Measurements from ENCODE around the gene ARHGEF1. TPM values are rescaled to one million over a fixed set of nuclear protein-coding genes. Genes with fewer than 3 reads are reported as not detected.
A peak's percentile ranks its signal among the peaks of the same experiment; 100 is the strongest.

Gene ARHGEF1
- total RNA-seq, 1 donor from 2014 or later = 392 TPM

DNA sequence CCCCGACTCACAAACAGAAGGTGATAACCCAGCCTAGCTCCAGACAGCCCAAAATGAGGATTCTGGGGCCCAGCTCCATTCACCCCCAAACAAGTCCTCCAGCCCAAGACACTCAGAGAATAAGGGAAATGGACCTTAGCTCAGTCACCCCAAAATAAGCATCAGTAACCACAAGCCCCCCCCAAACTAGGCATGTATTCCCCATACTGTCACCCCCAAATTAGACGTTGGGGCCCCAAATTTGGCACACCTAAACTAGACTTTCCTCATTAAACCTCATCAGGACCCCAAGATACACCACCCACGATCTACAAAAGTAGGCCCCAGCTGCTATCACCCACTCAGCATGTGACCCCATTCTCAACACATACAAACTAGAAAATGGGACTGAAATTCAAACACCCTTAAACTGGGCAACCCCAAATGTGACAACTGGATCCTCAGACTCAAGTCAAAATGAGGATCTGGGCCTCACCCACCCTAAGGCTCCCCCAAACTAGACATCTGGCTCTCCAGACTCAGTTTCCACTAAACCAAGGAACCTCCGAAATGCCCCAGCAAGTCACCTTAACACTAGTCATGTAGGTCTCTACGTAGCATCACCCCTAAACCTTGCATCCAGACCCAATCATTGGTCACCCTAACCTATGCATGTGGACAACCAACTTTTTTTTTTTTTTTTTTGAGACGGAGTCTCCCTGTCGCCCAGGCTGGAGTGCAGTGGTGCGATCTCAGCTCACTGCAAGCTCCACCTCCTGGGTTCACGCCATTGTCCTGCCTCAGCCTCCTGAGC, 58.6 kb downstream of the ARHGEF1 start:
- Mint-ChIP-seq H3K27me3 (ENCODE audit: insufficient read depth) (peaks cover 10% of the 10 kb centered on the region), H3K4me1 (ENCODE audit: low read depth) (peaks cover 44% of the 10 kb centered on the region), H3K27ac (peak overlapping the region; percentile 70), H3K4me3 (peak overlapping the region; percentile 64), H3K9me3 (no peaks in the 10 kb centered on the region), H3K36me3 (ENCODE audit: low read depth) (peaks cover 3% of the 10 kb centered on the region)
- intact Hi-C loops (cut with micrococcal nuclease) = loop anchor here (10.0 kb wide), 1 partner anchor 397 kb away; no protein-coding TSS in a partner anchor
- DNase-seq (ENCODE audit: low spot score) = no peak

DNA sequence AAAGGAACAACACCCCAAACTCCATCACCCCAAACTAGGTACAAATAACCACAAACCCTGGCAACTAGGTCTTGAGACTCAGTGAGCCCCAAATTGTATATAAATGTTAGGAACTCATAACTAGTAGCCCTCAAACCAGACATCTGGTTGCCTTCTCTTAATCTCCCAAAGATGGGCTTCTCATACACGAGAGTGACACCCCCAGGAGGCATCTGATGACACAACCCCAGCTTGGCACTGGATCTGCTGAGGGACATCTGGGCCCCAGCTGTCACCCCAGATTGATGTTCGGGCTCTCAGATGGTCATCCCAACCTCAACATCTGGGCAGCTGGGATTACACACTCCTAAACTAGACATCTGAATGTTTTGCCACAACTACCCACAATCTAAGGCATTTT, 61.4 kb downstream of the ARHGEF1 start:
- DNase-seq (ENCODE audit: low spot score) = no peak
- intact Hi-C loops (cut with micrococcal nuclease) = loop anchor here (2.0 to 10.0 kb wide), 2 partner anchors 14 to 400 kb away; partner anchors contain the start of gene RABAC1
- Mint-ChIP-seq H3K4me1 (ENCODE audit: low read depth) (peaks cover 54% of the 10 kb centered on the region), H3K27me3 (ENCODE audit: insufficient read depth) (peaks cover 7% of the 10 kb centered on the region), H3K27ac (peak overlapping the region; percentile 51), H3K9me3 (no peaks in the 10 kb centered on the region), H3K36me3 (ENCODE audit: low read depth) (peaks cover 6% of the 10 kb centered on the region), H3K4me3 (no peak overlapping the region)

DNA sequence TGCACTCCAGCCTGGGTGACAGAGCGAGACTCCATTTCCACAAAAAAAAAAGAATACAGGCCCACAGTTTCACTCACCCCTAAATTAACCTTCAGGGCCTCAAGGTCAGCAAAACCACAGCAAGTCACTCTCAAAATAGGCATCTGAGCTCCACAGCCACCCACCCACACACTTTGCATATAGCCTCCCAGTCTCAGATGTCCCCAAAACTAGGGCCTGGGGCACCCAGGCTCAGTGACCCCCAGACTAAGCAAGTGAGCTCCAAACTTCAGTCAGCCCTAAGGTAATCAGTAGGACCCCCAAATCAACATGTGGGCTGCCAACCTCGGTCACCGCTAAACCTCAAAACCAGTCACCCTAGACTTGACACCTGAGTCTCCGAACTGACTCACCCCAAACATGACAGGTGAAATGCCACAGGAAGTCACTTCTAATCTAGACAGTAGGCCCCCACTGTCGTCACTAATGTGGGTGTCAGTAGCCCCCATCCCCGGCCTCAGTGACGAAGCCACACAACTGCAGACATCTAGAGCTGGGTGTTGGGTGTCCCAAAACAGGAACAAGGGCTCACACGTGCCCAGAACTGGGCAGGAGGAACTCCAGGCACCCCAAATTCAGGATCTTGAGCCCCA, 62.3 kb downstream of the ARHGEF1 start:
- Mint-ChIP-seq H3K27me3 (ENCODE audit: insufficient read depth) (peaks cover 7% of the 10 kb centered on the region), H3K36me3 (ENCODE audit: low read depth) (peaks cover 6% of the 10 kb centered on the region), H3K9me3 (no peaks in the 10 kb centered on the region), H3K4me3 (peak overlapping the region; percentile 71), H3K27ac (peak overlapping the region; percentile 94), H3K4me1 (ENCODE audit: low read depth) (peaks cover 54% of the 10 kb centered on the region)
- DNase-seq (ENCODE audit: low spot score) = peak; percentile 70
- intact Hi-C loops (cut with micrococcal nuclease) = loop anchor here (1.0 to 10.0 kb wide), 5 partner anchors 14 to 400 kb away; partner anchors contain the start of gene RABAC1

DNA sequence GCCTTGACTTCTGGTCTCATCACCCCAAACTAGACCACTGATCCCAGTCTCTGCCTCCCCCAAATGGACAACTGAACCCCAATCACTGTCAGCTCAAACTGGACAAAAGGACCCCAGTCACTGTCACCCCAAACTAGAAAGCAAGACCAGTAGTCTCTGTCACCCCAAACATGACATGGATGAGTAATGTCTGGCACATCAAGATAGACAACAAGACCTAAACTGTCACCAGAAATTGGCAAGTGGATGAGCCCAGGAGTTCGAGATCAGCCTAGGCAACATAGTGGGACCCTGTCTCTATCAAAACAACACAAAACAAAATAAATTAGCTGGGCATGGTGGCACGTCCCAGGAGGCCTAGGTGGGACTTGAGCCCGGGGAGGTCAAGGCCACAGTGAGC, 64.1 kb downstream of the ARHGEF1 start:
- intact Hi-C loops (cut with micrococcal nuclease) = loop anchor here (10.0 kb wide), 1 partner anchor 402 kb away; no protein-coding TSS in a partner anchor
- no peak for DNase-seq (ENCODE audit: low spot score)
- Mint-ChIP-seq H3K27ac (peak overlapping the region; percentile 89), H3K4me3 (peak overlapping the region; percentile 35), H3K4me1 (ENCODE audit: low read depth) (peaks cover 56% of the 10 kb centered on the region), H3K36me3 (ENCODE audit: low read depth) (peaks cover 6% of the 10 kb centered on the region), H3K9me3 (no peaks in the 10 kb centered on the region), H3K27me3 (ENCODE audit: insufficient read depth) (no peaks in the 10 kb centered on the region)

DNA sequence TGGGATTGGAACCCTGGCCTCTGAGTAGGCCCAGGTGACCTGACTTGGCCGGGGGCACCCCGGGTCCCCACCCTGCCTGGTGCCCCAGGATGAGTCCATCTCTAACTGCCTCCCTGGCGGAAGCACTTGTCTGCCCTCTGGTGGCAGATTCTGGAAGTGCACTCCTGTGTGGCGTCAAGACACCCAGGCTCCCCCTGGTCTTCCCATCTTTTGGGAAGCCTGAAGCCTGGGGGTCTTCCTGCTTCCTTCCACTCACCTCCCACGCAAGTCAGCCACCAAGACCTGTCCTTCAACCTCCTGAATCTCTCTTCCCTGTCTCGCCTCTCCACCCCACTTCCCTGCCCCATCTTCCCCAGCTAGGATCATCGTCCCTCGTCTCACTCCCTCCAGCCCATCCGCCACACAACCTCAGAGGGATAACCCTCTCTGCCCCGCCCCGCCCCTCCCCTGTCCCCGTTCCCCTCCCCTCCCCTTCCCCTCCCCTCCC, 68.7 kb downstream of the ARHGEF1 start:
- H3K4me3 Mint-ChIP-seq = no peak overlapping the region

DNA sequence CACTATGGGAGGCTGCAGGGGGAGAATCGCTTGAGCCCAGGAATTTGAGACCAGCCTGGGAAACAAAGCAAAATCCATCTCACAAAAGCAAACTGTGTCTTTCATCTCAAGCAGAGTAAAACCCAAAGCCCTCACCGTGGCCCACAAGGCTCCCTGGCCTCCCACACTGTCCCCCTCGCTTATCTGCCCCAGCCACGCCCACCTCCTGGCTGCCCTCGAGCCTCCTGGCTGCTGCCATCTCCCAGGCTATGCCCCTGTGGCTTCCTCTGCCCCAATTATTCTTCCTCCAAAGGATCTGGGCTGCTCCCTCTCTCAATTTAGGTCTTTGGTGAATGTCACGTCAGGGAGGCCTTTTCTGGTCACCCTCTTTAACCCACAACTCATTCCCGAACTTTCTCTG, 72.5 kb downstream of the ARHGEF1 start:
- Mint-ChIP-seq H3K4me3 (no peak overlapping the region), H3K4me1 (ENCODE audit: low read depth) (peaks cover 26% of the 10 kb centered on the region), H3K9me3 (no peaks in the 10 kb centered on the region), H3K27ac (no peak overlapping the region), H3K36me3 (ENCODE audit: low read depth) (no peaks in the 10 kb centered on the region), H3K27me3 (ENCODE audit: insufficient read depth) (no peaks in the 10 kb centered on the region)
- intact Hi-C loops (cut with micrococcal nuclease) = no loop called here
- no peak for DNase-seq (ENCODE audit: low spot score)

More for the DNA sequence above, 68.7 kb downstream of the ARHGEF1 start:
- Mint-ChIP-seq H3K27ac (no peak overlapping the region), H3K9me3 (no peaks in the 10 kb centered on the region), H3K27me3 (ENCODE audit: insufficient read depth) (no peaks in the 10 kb centered on the region), H3K36me3 (ENCODE audit: low read depth) (peaks cover 3% of the 10 kb centered on the region), H3K4me1 (ENCODE audit: low read depth) (peaks cover 26% of the 10 kb centered on the region)
- intact Hi-C loops (cut with micrococcal nuclease) = loop anchor here (1.0 kb wide), 4 partner anchors 16 to 158 kb away; partner anchors contain the start of gene RPS19
- peak; percentile 75 for DNase-seq (ENCODE audit: low spot score)

DNA sequence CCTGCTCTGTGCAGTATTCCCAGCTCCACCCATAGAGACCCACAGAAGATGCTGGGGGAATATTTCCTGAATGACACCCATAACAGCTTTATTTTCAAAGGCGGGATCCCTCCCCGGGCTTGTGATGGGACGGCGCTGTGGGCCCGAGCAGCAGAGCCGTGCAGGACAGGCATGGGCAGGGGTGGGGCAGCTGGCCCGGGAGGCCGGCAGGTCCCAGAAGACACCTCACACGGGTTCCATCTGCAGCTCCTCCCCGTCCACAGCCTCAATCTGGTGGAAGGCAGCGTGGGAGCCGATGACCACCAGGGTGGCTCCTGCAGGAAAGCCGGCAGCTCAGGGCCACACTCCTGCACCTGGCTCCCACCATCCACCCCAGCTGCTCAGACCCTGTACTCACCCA, 73.6 kb downstream of the ARHGEF1 start:
- no peaks in the 10 kb centered on the region for H3K9me3 Mint-ChIP-seq
- no peaks in the 10 kb centered on the region for H3K36me3 Mint-ChIP-seq (ENCODE audit: low read depth)
- peaks cover 21% of the 10 kb centered on the region for H3K4me1 Mint-ChIP-seq (ENCODE audit: low read depth)
- no peak for DNase-seq (ENCODE audit: low spot score)
- H3K27me3 Mint-ChIP-seq (ENCODE audit: insufficient read depth) = no peaks in the 10 kb centered on the region
- intact Hi-C loops (cut with micrococcal nuclease) = no loop called here
- H3K4me3 Mint-ChIP-seq = no peak overlapping the region
- no peak overlapping the region for H3K27ac Mint-ChIP-seq

Other genes with a start within 250 kb of the ARHGEF1 start
- gene CEACAM7, start 194.9 kb upstream of the ARHGEF1 start, total RNA-seq = not detected in 2 replicates
- not detected in 2 replicates for gene CEACAM5, start 174.6 kb upstream of the ARHGEF1 start, total RNA-seq
- not detected in 2 replicates for gene CEACAM6, start 127.7 kb upstream of the ARHGEF1 start, total RNA-seq
- gene CEACAM3, start 86.6 kb upstream of the ARHGEF1 start, total RNA-seq = not detected in 2 replicates
- gene LYPD4, start 38.5 kb upstream of the ARHGEF1 start, total RNA-seq = not detected in 2 replicates
- not detected in 2 replicates for gene DMRTC2, start 38.1 kb upstream of the ARHGEF1 start, total RNA-seq
- gene RPS19, start 22.9 kb upstream of the ARHGEF1 start, total RNA-seq = 2,887 and 2,906 TPM in 2 replicates
- 2.7 and 2.9 TPM in 2 replicates for gene CD79A, start 5.9 kb upstream of the ARHGEF1 start, total RNA-seq
- gene ERFL, start 45.3 kb downstream of the ARHGEF1 start, total RNA-seq = 3.1 TPM in 2 replicates
- 36.2 and 41.3 TPM in 2 replicates for gene RABAC1, start 76.1 kb downstream of the ARHGEF1 start, total RNA-seq
- 0.93 and 1.4 TPM in 2 replicates for gene ATP1A3, start 111.0 kb downstream of the ARHGEF1 start, total RNA-seq
- 3.9 TPM in 2 replicates for gene GRIK5, start 187.0 kb downstream of the ARHGEF1 start, total RNA-seq
- gene ZNF574, start 193.0 kb downstream of the ARHGEF1 start, total RNA-seq = 17.5 and 17.8 TPM in 2 replicates
- gene POU2F2, start 249.3 kb downstream of the ARHGEF1 start, total RNA-seq = 64.0 and 65.8 TPM in 2 replicates

Data from activated T-helper 1 cell treated with anti-CD3 and anti-CD28 coated beads, Interleukin-12 subunit alpha, Interleukin-12 subunit beta, Interleukin-2, Interleukin-4 antibody, amounts not matched to agents 30 ng/mL and 10 ng/mL and 1 ng/mL, durations not matched to agents 14 hours and 24 hours and 36 hours (primary cell).